K562 (cell line): ENCODE measurements around the gene ARFGAP3. TPM values are rescaled to one million over a fixed set of nuclear protein-coding genes. Genes with fewer than 3 reads are reported as not detected.

Experiments
- ATAC-seq: fragments of 200-7000 bp; cut with Tn5 transposase; 3 replicates; pipeline ENCODE4 v1.9.1; 2020; ENCODE audit warnings: moderate library complexity
- BruUV-seq: library from RNA; stranded (reverse); fragments of 400-500 nt; replicated peaks from 2 replicates; lab custom pipeline; 2021; lab: Mats Ljungman, UMichigan
- CTCF ChIA-PET: fragments of 300-600 bp; formaldehyde crosslinking; extraction: SDS; loops from one replicate; lab custom pipeline; 2021; ENCODE audit warnings: low intra/inter-chr PET ratio; lab: Yijun Ruan, JAX
- POLR2A ChIA-PET: fragments of 300-600, 350-650 bp; sonication (Branson Sonifier 250); formaldehyde crosslinking; extraction: SDS; loops from one replicate; lab custom pipeline; 2021; ENCODE audit warnings: antibody characterized with exemption, inconsistent platforms; lab: Yijun Ruan, JAX
- DNase-seq, 4 experiments: peaks; one replicate each; pipeline versions ENCODE4 v3.0.0 to v3.0.0-alpha.2; 2011 to 2018; ENCODE audit warnings: low spot score in 3 of 4, mixed read lengths in 3 of 4; ENCODE audit errors: extremely low read depth in 1 of 4
- FAIRE-seq: peaks from 2 replicates; lab custom pipeline; 2011; peaks lifted over from hg19 to GRCh38; lab: Jason Lieb, UNC
- H2AFZ ChIP-seq: 2 replicates; pipeline ENCODE4 v1.6.0; 2011; ENCODE audit warnings: low read depth, low read length, control low read depth, inconsistent platforms
- H3K27ac ChIP-seq: fragments of 200-600 bp; 3 replicates; pipeline ENCODE4 v1.8.0; 2011; ENCODE audit warnings: low read depth, mild to moderate bottlenecking, control low read depth, inconsistent platforms, low read length, moderate library complexity, mixed read lengths; ENCODE audit errors: extremely low read depth
- H3K27me3 ChIP-seq, 2 experiments: fragments of 300-600 bp in 1 of 2; 2 replicates in 1 of 2; 3 replicates in 1 of 2; pipeline versions ENCODE4 v1.6.0 to v1.8.0; 2011; ENCODE audit warnings: inconsistent platforms in 2 of 2, low read length in 2 of 2, mild to moderate bottlenecking in 1 of 2, mixed read lengths in 1 of 2, moderate library complexity in 1 of 2; ENCODE audit not compliant: control insufficient read depth in 2 of 2, insufficient read depth in 2 of 2
- H3K36me3 ChIP-seq: fragments of 300-600 bp; 3 replicates; pipeline ENCODE4 v1.8.0; 2011; ENCODE audit warnings: mild to moderate bottlenecking, low read length, inconsistent platforms; ENCODE audit not compliant: control insufficient read depth, insufficient read depth
- H3K4me1 ChIP-seq, 2 experiments: fragments of 200-600 bp in 1 of 2; replicated peaks in 1 of 2; 2 replicates in 1 of 2; 3 replicates in 1 of 2; pipeline versions ENCODE4 v1.5.1 to v1.8.0; 2011; ENCODE audit warnings: inconsistent platforms in 2 of 2, low read length in 2 of 2, mild to moderate bottlenecking in 1 of 2, mixed read lengths in 1 of 2, moderate library complexity in 1 of 2; ENCODE audit not compliant: control insufficient read depth in 2 of 2, insufficient read depth in 2 of 2
- H3K4me2 ChIP-seq: 2 replicates; pipeline ENCODE4 v1.6.1; 2011; ENCODE audit warnings: low read length, control low read depth, inconsistent platforms, mixed read lengths; ENCODE audit not compliant: insufficient read depth
- H3K4me3 ChIP-seq: fragments of 200-600 bp; sonication (generic), shearing (Covaris generic); 2 replicates; pipeline ENCODE4 v1.5.1; 2016; ENCODE audit warnings: control low read depth, inconsistent platforms
- H3K79me2 ChIP-seq: fragments of 200-600 bp; 3 replicates; pipeline ENCODE4 v1.8.0; 2011; ENCODE audit warnings: low read length, inconsistent platforms; ENCODE audit not compliant: control insufficient read depth, insufficient read depth
- H3K9ac ChIP-seq, 2 experiments: 2 replicates each; pipeline versions ENCODE4 v1.6.0 to v1.6.1; 2011; ENCODE audit warnings: low read depth in 2 of 2, low read length in 2 of 2, control low read depth in 1 of 2, inconsistent platforms in 1 of 2, mild to moderate bottlenecking in 1 of 2, mixed read lengths in 1 of 2; ENCODE audit not compliant: insufficient read depth in 1 of 2
- H3K9me1 ChIP-seq: one replicate; pipeline ENCODE4 v1.6.0; 2011; ENCODE audit warnings: inconsistent platforms, mild to moderate bottlenecking, low read length, moderate library complexity; ENCODE audit not compliant: control insufficient read depth, insufficient read depth
- H3K9me3 ChIP-seq: replicated peaks from 2 replicates; pipeline ENCODE4 v1.5.1; 2011; ENCODE audit warnings: low read depth, low read length, inconsistent platforms; ENCODE audit not compliant: control insufficient read depth, insufficient read depth
- H4K20me1 ChIP-seq: replicated peaks from 2 replicates; pipeline ENCODE4 v1.6.1; 2011; ENCODE audit warnings: low read length, inconsistent platforms, mixed read lengths; ENCODE audit not compliant: control insufficient read depth, insufficient read depth
- JUNB ChIP-seq: fragments of 450-650 bp; formaldehyde crosslinking; conservative IDR thresholded peaks from 2 replicates; pipeline ENCODE4 v1.4.0; 2020; ENCODE audit warnings: mild to moderate bottlenecking
- LARP7 ChIP-seq: fragments of 450-650 bp; IDR thresholded peaks from 2 replicates; pipeline ENCODE4 v1.6.1; 2016
- MED1 ChIP-seq: sonication (generic); formaldehyde crosslinking; IDR thresholded peaks from 2 replicates; pipeline ENCODE4 v1.8.1; 2023; ENCODE audit warnings: missing genetic modification reagents, borderline replicate concordance
- MEF2A ChIP-seq: IDR thresholded peaks from 2 replicates; pipeline ENCODE4 v1.6.1; 2011; ENCODE audit warnings: low read depth, mild to moderate bottlenecking, low read length, moderate library complexity; ENCODE audit not compliant: control insufficient read depth
- RNF219 ChIP-seq: fragments of 250-450 bp; sonication (Bioruptor Pico); IDR thresholded peaks from 2 replicates; pipeline ENCODE4 v1.5.0; 2022; ENCODE audit warnings: mild to moderate bottlenecking
- SAP30 ChIP-seq: fragments of 200-600 bp; sonication (generic); IDR thresholded peaks from 2 replicates; pipeline ENCODE4 v1.6.1; 2012; ENCODE audit warnings: borderline replicate concordance, low read depth, mild to moderate bottlenecking, moderate library complexity, low read length, control low read depth, inconsistent platforms; ENCODE audit not compliant: insufficient read depth, poor library complexity, severe bottlenecking
- TSHZ1 ChIP-seq: fragments of 250-450 bp; sonication (Bioruptor Pico); IDR thresholded peaks from 2 replicates; pipeline ENCODE4 v1.4.0; 2020; ENCODE audit warnings: mild to moderate bottlenecking, moderate library complexity
- ZFP91 ChIP-seq: sonication (generic); formaldehyde crosslinking; IDR thresholded peaks from 2 replicates; pipeline ENCODE4 v1.8.0; 2022; ENCODE audit warnings: mild to moderate bottlenecking, missing genetic modification reagents
- ZNF449 ChIP-seq: fragments of 250-450 bp; sonication (Bioruptor Pico); IDR thresholded peaks from 2 replicates; pipeline ENCODE4 v1.8.0; 2022; ENCODE audit warnings: moderate library complexity, mild to moderate bottlenecking, inconsistent platforms
- WGBS: fragments of 100-300 bp; shearing (Covaris generic); methylation state at CpG from one replicate; pipeline ENCODE4 v1.1.6; 2016; ENCODE audit warnings: low coverage, mixed read lengths; ENCODE audit not compliant: insufficient coverage; ENCODE audit errors: missing lambda C conversion rate; 5-methylcytosine and 5-hydroxymethylcytosine counted together
- in situ Hi-C: fragments of 300-500 bp; cut with MboI; formaldehyde crosslinking; loops from 4 replicates; pipeline ENCODE4 v1.15.0; 2018; ENCODE audit warnings: inconsistent platforms, mixed read lengths
- intact Hi-C: fragments of 100-400 bp; cut with micrococcal nuclease; formaldehyde crosslinking; loops from 2 replicates; pipeline ENCODE4 v1.14.2; 2022
- polyA plus RNA-seq, 8 experiments: library from polyadenylated mRNA; depleted of rRNA in 4 of 8; stranded (reverse) in 5 of 8; unstranded in 3 of 8; fragments of >200 nt; fragmentation: Nextera tagmentation in 2 of 8; fragmentation: Illumina TruSeq in 1 of 8; extraction: Ambion mirVana in 2 of 8; extraction: Trizol in 1 of 8; gene quantifications; 2 replicates each; pipeline versions ENCODE4 v1.2.1 to v1.2.3, GENCODE V29; 2011 to 2014; ENCODE audit warnings: inconsistent platforms in 1 of 8, missing spikeins in 1 of 8
- total RNA-seq, 7 experiments: library from RNA; depleted of rRNA in 6 of 7; stranded (reverse); fragments of >200 nt in 6 of 7; fragmentation: Illumina TruSeq in 2 of 7; extraction: Trizol in 2 of 7; gene quantifications; 2 replicates each; pipeline versions ENCODE4 v1.2.1 to v1.2.3, GENCODE V29; 2011 to 2021; ENCODE audit warnings: low replicate concordance in 1 of 7

Gene ARFGAP3
- total and polyA plus RNA-seq, 9 of the 15 experiments (the other 6 are each of a cell fraction or from before 2014, with no cell fraction given): 14.2 to 31.9 (median 22.7) TPM

- no peak for TF ChIP-seq ZNF449
- TF ChIP-seq LARP7: no peak
- no peak for TF ChIP-seq SAP30
- TF ChIP-seq ZFP91: no peak
These were observed 68.6 kb downstream of the ARFGAP3 start (continued) for GRCh38 chr22:42788466-42788865.

GRCh38 chr22:42788021-42788420, 69.1 kb downstream of the ARFGAP3 start:
- Histone ChIP-seq H3K36me3 (no peaks in the 10 kb centered on the region), H3K27ac (no peak overlapping the region), H3K9me3 (no peaks in the 10 kb centered on the region), H3K4me1 (peaks cover 0 to 15% of the 10 kb centered on the region in 2 experiments; a peak in 2 of 5 replicates), H4K20me1 (no peaks in the 10 kb centered on the region), H3K27me3 (peaks cover 7 to 43% of the 10 kb centered on the region in 2 experiments; a peak in 4 of 5 replicates), H2AFZ (no peak overlapping the region), H3K4me3 (no peak overlapping the region), H3K79me2 (no peaks in the 10 kb centered on the region), H3K4me2 (no peak overlapping the region), H3K9ac (no peak overlapping the region), H3K9me1 (no peaks in the 10 kb centered on the region)
- ChIA-PET CTCF (no interaction called here), POLR2A (interaction anchor here (0.7 to 0.8 kb wide), 2 partner anchors 16 to 69 kb away, joined by 3 to 4 read pairs; no protein-coding TSS in a partner anchor)
- ATAC-seq (no peak), FAIRE-seq (no peak), DNase-seq (no peak)
- intact Hi-C loops (no loop called here), in situ Hi-C loops (no loop called here)
- TF ChIP-seq TSHZ1 (no peak), MEF2A (no peak), MED1 (CRISPR knock-in tag) (no peak), JUNB (CRISPR knock-in tag) (no peak), RNF219 (no peak)
- WGBS: 10% methylated on average over 2 of the region's 12 CpGs
- no TSS peak for BruUV-seq
